Tibial nerve (tissue), 4 donors: ENCODE results near the gene AGPAT3. TPM values are rescaled to one million over a fixed set of nuclear protein-coding genes. Genes with fewer than 3 reads are reported as not detected.

Source experiments
- DNase-seq, 2 donors: peaks; one replicate each; pipeline ENCODE4 v3.0.0-alpha.2; 2019; ENCODE audit warnings: low spot score in 2 of 2
- H3K27ac ChIP-seq, 4 donors: fragments of 200-600 bp; sonication (generic) in 3 of 4; one replicate each; pipeline ENCODE4 v1.5.1; 2017 to 2019; ENCODE audit warnings: mild to moderate bottlenecking in 1 of 4
- H3K27me3 ChIP-seq, 2 donors: fragments of 200-600 bp; sonication (generic) in 1 of 2; one replicate each; pipeline versions ENCODE4 v1.5.1 to v1.6.0; 2017 to 2019
- H3K36me3 ChIP-seq, 3 donors: fragments of 200-600 bp; sonication (generic); one replicate each; pipeline ENCODE4 v1.5.1; 2018 to 2019
- H3K4me1 ChIP-seq, 4 donors: fragments of 200-600 bp; sonication (generic) in 3 of 4; one replicate each; pipeline ENCODE4 v1.5.1; 2017 to 2019
- H3K4me3 ChIP-seq, 4 donors: fragments of 200-600 bp; sonication (generic) in 3 of 4; one replicate each; pipeline ENCODE4 v1.5.1; 2017 to 2019; ENCODE audit warnings: mild to moderate bottlenecking in 1 of 4, moderate library complexity in 1 of 4
- H3K9me3 ChIP-seq, 4 donors: fragments of 200-600 bp; sonication (generic) in 3 of 4; one replicate each; pipeline ENCODE4 v1.5.1; 2017 to 2019
- CTCF ChIP-seq, 5 experiments: fragments of 200-600 bp in 3 of 5; fragments of 450-650 bp in 2 of 5; sonication (generic) in 3 of 5; IDR thresholded peaks; one replicate each; pipeline ENCODE4 v1.5.1; 2016 to 2019; ENCODE audit warnings: antibody characterized with exemption in 5 of 5, mild to moderate bottlenecking in 3 of 5, moderate library complexity in 2 of 5
- EP300 ChIP-seq, 2 donors: sonication (generic); formaldehyde crosslinking; IDR thresholded peaks; one replicate each; pipeline ENCODE4 v1.6.1; 2017; ENCODE audit warnings: antibody characterized with exemption in 2 of 2, mild to moderate bottlenecking in 1 of 2
- POLR2A ChIP-seq, 2 donors: fragments of 450-650 bp; IDR thresholded peaks; one replicate each; pipeline ENCODE4 v1.6.1; 2017; ENCODE audit warnings: antibody characterized with exemption in 2 of 2, mild to moderate bottlenecking in 2 of 2, moderate library complexity in 2 of 2
- WGBS, 2 donors: methylation state at CpG; one replicate each; pipeline ENCODE4 v1.1.5; 2018; 5-methylcytosine and 5-hydroxymethylcytosine counted together
- total RNA-seq, 4 donors: library from RNA; depleted of rRNA; stranded (reverse); fragments of >200 nt; gene quantifications; one replicate each; pipeline ENCODE4 v1.1.0, GENCODE V29; 2016

Gene AGPAT3
- total RNA-seq, 4 donors from 2014 or later = 29.9 to 45.6 (median 36.4) TPM

- WGBS, 2 donors = 91 to 95% methylated on average over 5 of the region's 5 CpGs
- Histone ChIP-seq H3K36me3 (no peaks in the 10 kb centered on the region), H3K27ac (no peak overlapping the region), H3K9me3 (no peaks in the 10 kb centered on the region), H3K4me3 (no peak overlapping the region), H3K27me3 (no peaks in the 10 kb centered on the region), H3K4me1 (peaks cover 0 to 70% (median 15%) of the 10 kb centered on the region in 4 donors)
- no peak for DNase-seq
- TF ChIP-seq EP300 (IDR thresholded peaks at IDR 0.05) (no peak), POLR2A (IDR thresholded peaks at IDR 0.05) (no peak), CTCF (IDR thresholded peaks at IDR 0.05) (no peak)
Measured at GRCh38 chr21:44018127-44018526, 153.1 kb downstream of the AGPAT3 start.

- peaks cover 0 to 67% (median 11%) of the 10 kb centered on the region in 4 donors for H3K4me1 ChIP-seq
Measured at GRCh38 chr21:44018813-44019567, 154.0 kb downstream of the AGPAT3 start.

DNA sequence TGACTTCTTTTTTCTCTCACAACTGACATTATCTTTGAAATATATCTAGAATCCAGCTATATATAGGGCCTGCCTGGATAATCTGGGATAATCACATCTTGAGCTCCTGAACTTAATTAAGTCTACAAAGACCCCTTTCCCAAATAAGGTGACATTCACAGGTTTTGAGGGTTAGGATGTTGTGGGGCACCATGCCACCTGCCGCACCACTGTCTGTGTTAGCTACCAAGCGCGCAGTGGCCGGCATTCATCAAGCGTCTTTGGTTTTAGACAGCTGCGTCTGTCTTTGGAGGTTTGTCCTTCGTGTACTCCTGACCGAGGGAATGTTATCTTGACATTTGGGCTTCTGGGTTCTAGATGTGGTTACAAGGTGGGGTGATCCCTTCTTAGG lies 154.5 kb downstream of the AGPAT3 start:
- H3K27ac ChIP-seq = no peak overlapping the region
- H3K27me3 ChIP-seq = no peaks in the 10 kb centered on the region
- H3K36me3 ChIP-seq = no peaks in the 10 kb centered on the region
- DNase-seq = no peak
- H3K4me1 ChIP-seq = peaks cover 0 to 67% (median 11%) of the 10 kb centered on the region in 4 donors
- 94 to 95% methylated on average over 8 of the region's 8 CpGs for WGBS, 2 donors
- H3K4me3 ChIP-seq = no peak overlapping the region
- TF ChIP-seq CTCF (IDR thresholded peaks at IDR 0.05) (no peak), POLR2A (IDR thresholded peaks at IDR 0.05) (no peak), EP300 (IDR thresholded peaks at IDR 0.05) (no peak)
- H3K9me3 ChIP-seq = no peaks in the 10 kb centered on the region

More at GRCh38 chr21:44018813-44019567, 154.0 kb downstream of the AGPAT3 start:
- DNase-seq = no peak
- no peaks in the 10 kb centered on the region for H3K27me3 ChIP-seq
- H3K27ac ChIP-seq = no peak overlapping the region
- H3K4me3 ChIP-seq = no peak overlapping the region
- H3K36me3 ChIP-seq = no peaks in the 10 kb centered on the region
- 83 to 84% methylated on average over 10 of the region's 10 CpGs for WGBS, 2 donors
- TF ChIP-seq POLR2A (IDR thresholded peaks at IDR 0.05) (no peak), CTCF (IDR thresholded peaks at IDR 0.05) (no peak), EP300 (IDR thresholded peaks at IDR 0.05) (no peak)
- H3K9me3 ChIP-seq = no peaks in the 10 kb centered on the region

GRCh38 chr21:44020551-44020950 lies 155.5 kb downstream of the AGPAT3 start:
- H3K27ac ChIP-seq = no peak overlapping the region
- no peaks in the 10 kb centered on the region for H3K36me3 ChIP-seq
- no peaks in the 10 kb centered on the region for H3K27me3 ChIP-seq
- no peaks in the 10 kb centered on the region for H3K9me3 ChIP-seq
- H3K4me1 ChIP-seq = peaks cover 0 to 67% (median 17%) of the 10 kb centered on the region in 4 donors
- DNase-seq = no peak
- TF ChIP-seq CTCF (IDR thresholded peaks at IDR 0.05) (no peak), POLR2A (IDR thresholded peaks at IDR 0.05) (no peak), EP300 (IDR thresholded peaks at IDR 0.05) (no peak)
- WGBS, 2 donors = 81 to 82% methylated on average over 4 of the region's 4 CpGs
- H3K4me3 ChIP-seq = no peak overlapping the region

GRCh38 chr21:44021064-44021463 lies 156.0 kb downstream of the AGPAT3 start:
- Histone ChIP-seq H3K4me3 (no peak overlapping the region), H3K27me3 (no peaks in the 10 kb centered on the region), H3K9me3 (no peaks in the 10 kb centered on the region), H3K27ac (peak overlapping the region in 2 of 4 donors; percentile 9 to 32), H3K36me3 (no peaks in the 10 kb centered on the region), H3K4me1 (peaks cover 0 to 67% (median 21%) of the 10 kb centered on the region in 4 donors)
- no peak for DNase-seq
- TF ChIP-seq CTCF (IDR thresholded peaks at IDR 0.05) = no peak
- no peak for TF ChIP-seq EP300 (IDR thresholded peaks at IDR 0.05)
- no peak for TF ChIP-seq POLR2A (IDR thresholded peaks at IDR 0.05)
- 53 to 55% methylated on average over 1 of the region's 1 CpG for WGBS, 2 donors
